ENCODE measurements around the gene ACTL6B.

The ACTL6B gene

GRCh38 chr7:100688326-100688860 is 32.1 kb upstream of the ACTL6B start:
- Histone ChIP-seq H3K36me3 (ENCODE audit: control insufficient read depth, low read depth, low read length) (peaks cover 66% of the 10 kb centered on the region), H3K4me3 (ENCODE audit: low read length) (no peak overlapping the region), H3K9ac (ENCODE audit: low read length) (no peak overlapping the region), H3K9me3 (ENCODE audit: control insufficient read depth, low read depth, low read length) (no peaks in the 10 kb centered on the region), H3K27me3 (ENCODE audit: control insufficient read depth, insufficient read depth, low read length) (no peaks in the 10 kb centered on the region), H3K27ac (ENCODE audit: low read length) (no peak overlapping the region), H3K4me1 (ENCODE audit: control insufficient read depth, low read depth, low read length) (peaks cover 13% of the 10 kb centered on the region)

GRCh38 chr7:100687751-100688300 is 31.6 kb upstream of the ACTL6B start:
- no peaks in the 10 kb centered on the region for H3K27me3 ChIP-seq (ENCODE audit: control insufficient read depth, insufficient read depth, low read length)
- H3K27ac ChIP-seq (ENCODE audit: low read length): no peak overlapping the region
- H3K4me1 ChIP-seq (ENCODE audit: control insufficient read depth, low read depth, low read length): peaks cover 11% of the 10 kb centered on the region
- H3K9me3 ChIP-seq (ENCODE audit: control insufficient read depth, low read depth, low read length): no peaks in the 10 kb centered on the region
- H3K4me3 ChIP-seq (ENCODE audit: low read length): no peak overlapping the region
- peaks cover 71% of the 10 kb centered on the region for H3K36me3 ChIP-seq (ENCODE audit: control insufficient read depth, low read depth, low read length)
- no peak overlapping the region for H3K9ac ChIP-seq (ENCODE audit: low read length)

GRCh38 chr7:100687261-100687660 is 31.0 kb upstream of the ACTL6B start:
- Histone ChIP-seq H3K27me3 (ENCODE audit: control insufficient read depth, insufficient read depth, low read length) (no peaks in the 10 kb centered on the region), H3K36me3 (ENCODE audit: control insufficient read depth, low read depth, low read length) (peaks cover 73% of the 10 kb centered on the region), H3K4me1 (ENCODE audit: control insufficient read depth, low read depth, low read length) (peaks cover 6% of the 10 kb centered on the region), H3K4me3 (ENCODE audit: low read length) (no peak overlapping the region), H3K9ac (ENCODE audit: low read length) (no peak overlapping the region), H3K27ac (ENCODE audit: low read length) (no peak overlapping the region), H3K9me3 (ENCODE audit: control insufficient read depth, low read depth, low read length) (no peaks in the 10 kb centered on the region)

- Histone ChIP-seq H3K4me3 (ENCODE audit: low read length) (no peak overlapping the region), H3K9ac (ENCODE audit: low read length) (no peak overlapping the region), H3K9me3 (ENCODE audit: control insufficient read depth, low read depth, low read length) (no peaks in the 10 kb centered on the region), H3K27me3 (ENCODE audit: control insufficient read depth, insufficient read depth, low read length) (no peaks in the 10 kb centered on the region), H3K27ac (ENCODE audit: low read length) (no peak overlapping the region), H3K4me1 (ENCODE audit: control insufficient read depth, low read depth, low read length) (peaks cover 1% of the 10 kb centered on the region), H3K36me3 (ENCODE audit: control insufficient read depth, low read depth, low read length) (peaks cover 76% of the 10 kb centered on the region)
These were observed 30.6 kb upstream of the ACTL6B start for GRCh38 chr7:100686822-100687211.

- Histone ChIP-seq H3K27me3 (ENCODE audit: control insufficient read depth, insufficient read depth, low read length) (no peaks in the 10 kb centered on the region), H3K27ac (ENCODE audit: low read length) (no peak overlapping the region), H3K9me3 (ENCODE audit: control insufficient read depth, low read depth, low read length) (no peaks in the 10 kb centered on the region), H3K4me3 (ENCODE audit: low read length) (no peak overlapping the region), H3K9ac (ENCODE audit: low read length) (no peak overlapping the region), H3K4me1 (ENCODE audit: control insufficient read depth, low read depth, low read length) (no peaks in the 10 kb centered on the region), H3K36me3 (ENCODE audit: control insufficient read depth, low read depth, low read length) (peaks cover 81% of the 10 kb centered on the region)
These were observed 30.1 kb upstream of the ACTL6B start for GRCh38 chr7:100686201-100686821.

- Histone ChIP-seq H3K4me1 (ENCODE audit: control insufficient read depth, low read depth, low read length) (no peaks in the 10 kb centered on the region), H3K9ac (ENCODE audit: low read length) (no peak overlapping the region), H3K27me3 (ENCODE audit: control insufficient read depth, insufficient read depth, low read length) (no peaks in the 10 kb centered on the region), H3K27ac (ENCODE audit: low read length) (no peak overlapping the region), H3K36me3 (ENCODE audit: control insufficient read depth, low read depth, low read length) (peaks cover 80% of the 10 kb centered on the region), H3K9me3 (ENCODE audit: control insufficient read depth, low read depth, low read length) (no peaks in the 10 kb centered on the region), H3K4me3 (ENCODE audit: low read length) (no peak overlapping the region)
These were observed 29.4 kb upstream of the ACTL6B start for GRCh38 chr7:100685631-100686145.

DNA sequence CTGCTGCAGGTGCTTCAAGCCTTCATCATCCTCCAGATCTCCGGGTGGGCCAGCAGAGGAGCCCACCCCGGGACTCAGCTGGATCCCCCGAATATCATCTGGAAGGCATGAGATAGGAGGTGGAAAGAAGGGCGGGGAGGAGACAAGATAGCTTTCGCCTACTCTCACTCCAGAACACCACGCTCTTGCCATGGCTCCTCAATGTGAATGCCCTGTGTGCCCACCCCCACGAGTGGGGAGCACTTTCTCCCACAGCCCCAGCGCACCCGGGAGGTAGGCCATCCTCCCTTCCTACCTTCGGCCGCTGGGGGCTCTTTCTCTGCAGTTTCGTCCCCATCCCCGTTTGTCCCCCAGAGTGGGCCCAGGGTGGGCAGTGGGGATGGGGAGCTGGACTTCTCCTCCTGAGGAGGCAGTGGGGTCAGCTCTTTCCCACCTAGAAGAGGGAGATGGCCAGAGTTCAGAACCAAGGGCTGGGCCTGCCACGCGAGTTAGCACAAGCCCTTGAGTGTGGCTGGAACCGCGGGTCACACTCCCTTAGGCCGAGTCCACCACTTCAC is 28.9 kb upstream of the ACTL6B start:
- Histone ChIP-seq H3K27me3 (ENCODE audit: control insufficient read depth, insufficient read depth, low read length) (no peaks in the 10 kb centered on the region), H3K9ac (ENCODE audit: low read length) (no peak overlapping the region), H3K27ac (ENCODE audit: low read length) (no peak overlapping the region), H3K4me1 (ENCODE audit: control insufficient read depth, low read depth, low read length) (no peaks in the 10 kb centered on the region), H3K4me3 (ENCODE audit: low read length) (no peak overlapping the region), H3K9me3 (ENCODE audit: control insufficient read depth, low read depth, low read length) (no peaks in the 10 kb centered on the region), H3K36me3 (ENCODE audit: control insufficient read depth, low read depth, low read length) (peaks cover 82% of the 10 kb centered on the region)

DNA sequence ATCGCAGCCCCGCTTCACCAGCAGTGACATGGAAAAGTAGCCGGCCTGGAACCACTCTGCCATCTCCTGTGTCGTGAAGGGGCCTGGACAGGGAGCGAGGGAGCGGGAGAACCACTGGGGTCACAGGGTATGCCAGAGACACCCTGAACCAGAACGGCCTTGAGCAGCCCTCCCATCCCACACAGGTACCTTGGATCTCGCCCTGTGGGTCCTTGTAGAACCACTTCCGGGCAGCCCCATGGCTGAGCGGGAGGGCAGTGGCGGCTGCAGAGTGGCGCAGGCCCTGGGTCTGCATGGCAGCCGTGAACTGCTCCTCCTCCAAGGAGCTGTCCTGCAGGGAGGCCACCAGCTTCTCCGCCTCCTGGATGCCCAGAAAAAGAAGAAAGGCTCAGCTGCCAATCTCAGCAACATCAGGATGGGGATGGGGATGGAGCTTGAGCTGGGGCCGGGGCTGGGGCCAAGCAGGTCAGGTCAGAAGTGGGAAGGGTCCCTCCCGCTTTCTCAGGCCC is 28.3 kb upstream of the ACTL6B start:
- Histone ChIP-seq H3K9ac (ENCODE audit: low read length) (no peak overlapping the region), H3K27ac (ENCODE audit: low read length) (no peak overlapping the region), H3K36me3 (ENCODE audit: control insufficient read depth, low read depth, low read length) (peaks cover 82% of the 10 kb centered on the region), H3K4me1 (ENCODE audit: control insufficient read depth, low read depth, low read length) (no peaks in the 10 kb centered on the region), H3K4me3 (ENCODE audit: low read length) (no peak overlapping the region), H3K27me3 (ENCODE audit: control insufficient read depth, insufficient read depth, low read length) (no peaks in the 10 kb centered on the region), H3K9me3 (ENCODE audit: control insufficient read depth, low read depth, low read length) (no peaks in the 10 kb centered on the region)

DNA sequence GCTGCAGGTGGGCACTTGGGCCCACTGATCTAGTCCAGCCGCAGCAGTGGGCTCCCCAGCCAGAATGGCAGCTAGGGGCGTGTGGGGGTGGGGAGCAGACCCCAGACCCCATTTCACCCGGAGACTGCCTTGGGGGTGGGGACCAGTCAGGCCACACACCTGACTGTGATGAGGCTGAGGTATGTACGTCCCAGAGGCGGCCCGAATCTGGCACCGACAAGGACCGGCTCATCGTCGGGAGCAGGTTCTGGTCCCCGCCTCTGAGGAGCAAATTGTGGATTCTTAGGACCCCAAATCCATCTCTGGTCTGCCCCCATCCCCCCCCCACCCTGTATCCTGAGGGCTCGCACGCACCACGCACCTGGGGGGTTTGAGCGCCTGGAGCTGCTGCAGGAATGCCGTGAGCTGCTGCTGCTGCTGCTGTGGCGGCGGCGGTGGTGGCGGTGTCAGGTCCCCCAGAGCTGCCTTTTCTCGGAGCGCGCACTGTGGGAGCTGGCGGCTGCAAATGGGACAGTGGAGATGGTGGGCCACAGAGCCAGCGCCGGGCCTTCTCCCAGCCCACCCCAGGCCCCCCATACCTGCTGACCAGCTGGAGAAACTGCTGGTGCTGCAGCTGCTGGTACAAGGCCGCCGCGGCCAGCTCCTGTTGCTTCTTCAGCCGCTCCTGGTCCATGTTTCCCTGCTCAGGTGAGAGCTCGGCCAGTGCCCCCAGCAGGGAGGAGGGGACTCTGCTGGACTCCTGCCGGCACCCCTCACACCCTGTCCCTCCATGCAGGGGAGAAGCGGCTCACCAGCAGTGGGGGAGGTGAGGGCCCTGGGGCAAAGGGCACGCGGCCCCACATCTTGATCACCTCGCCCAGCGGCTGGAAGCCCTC is 27.6 kb upstream of the ACTL6B start:
- H3K27ac ChIP-seq (ENCODE audit: low read length): no peak overlapping the region
- no peak overlapping the region for H3K4me3 ChIP-seq (ENCODE audit: low read length)
- no peak overlapping the region for H3K9ac ChIP-seq (ENCODE audit: low read length)
- H3K36me3 ChIP-seq (ENCODE audit: control insufficient read depth, low read depth, low read length): peaks cover 79% of the 10 kb centered on the region
- H3K27me3 ChIP-seq (ENCODE audit: control insufficient read depth, insufficient read depth, low read length): no peaks in the 10 kb centered on the region
- H3K9me3 ChIP-seq (ENCODE audit: control insufficient read depth, low read depth, low read length): no peaks in the 10 kb centered on the region
- no peaks in the 10 kb centered on the region for H3K4me1 ChIP-seq (ENCODE audit: control insufficient read depth, low read depth, low read length)

GRCh38 chr7:100682991-100683658 is 26.9 kb upstream of the ACTL6B start:
- Histone ChIP-seq H3K9ac (ENCODE audit: low read length) (no peak overlapping the region), H3K27ac (ENCODE audit: low read length) (no peak overlapping the region), H3K9me3 (ENCODE audit: control insufficient read depth, low read depth, low read length) (no peaks in the 10 kb centered on the region), H3K4me1 (ENCODE audit: control insufficient read depth, low read depth, low read length) (no peaks in the 10 kb centered on the region), H3K27me3 (ENCODE audit: control insufficient read depth, insufficient read depth, low read length) (no peaks in the 10 kb centered on the region), H3K36me3 (ENCODE audit: control insufficient read depth, low read depth, low read length) (peaks cover 72% of the 10 kb centered on the region), H3K4me3 (ENCODE audit: low read length) (no peak overlapping the region)

Measured in iPS-18a (cell line).